IPS-NIHi11 (cell line): ENCODE data around the gene RNASE13.
"Not testable (repeated sequence)": the region's sequence is repeated elsewhere in the genome, so short reads cannot be mapped to it uniquely, and the experiment has no call there.

Source experiments
- DNase-seq: peaks from one replicate; pipeline ENCODE4 v3.0.0; 2012; ENCODE audit warnings: mixed read lengths, low spot score

RNASE13 gene

GRCh38 chr14:20988717-20989470, 45.7 kb downstream of the RNASE13 start:
- no peak for DNase-seq

GRCh38 chr14:20986811-20987210, 47.8 kb downstream of the RNASE13 start:
- no peak for DNase-seq

- DNase-seq = not testable (repeated sequence)
Observed at GRCh38 chr14:20985650-20986049, 49.0 kb downstream of the RNASE13 start.
